A673 (cell line): Measurements from ENCODE around the gene CDYL2.

Experiments
- EZH2 ChIP-seq: fragments of 200-600 bp; sonication (generic); IDR thresholded peaks from 2 replicates; pipeline ENCODE4 v1.6.1; 2017; ENCODE audit warnings: borderline replicate concordance, low read depth, mild to moderate bottlenecking, mixed read lengths, antibody characterized with exemption, low read length; ENCODE audit not compliant: poor library complexity, severe bottlenecking
- TF ChIP-seq, protein P1 (sequence below): fragments of 300-800, 200-600 bp; sonication (generic); conservative IDR thresholded peaks from 2 replicates; pipeline ENCODE4 v1.5.1; 2017; ENCODE audit warnings: low read depth, mild to moderate bottlenecking, antibody characterized with exemption, low read length, moderate library complexity, mixed read lengths

DNA sequence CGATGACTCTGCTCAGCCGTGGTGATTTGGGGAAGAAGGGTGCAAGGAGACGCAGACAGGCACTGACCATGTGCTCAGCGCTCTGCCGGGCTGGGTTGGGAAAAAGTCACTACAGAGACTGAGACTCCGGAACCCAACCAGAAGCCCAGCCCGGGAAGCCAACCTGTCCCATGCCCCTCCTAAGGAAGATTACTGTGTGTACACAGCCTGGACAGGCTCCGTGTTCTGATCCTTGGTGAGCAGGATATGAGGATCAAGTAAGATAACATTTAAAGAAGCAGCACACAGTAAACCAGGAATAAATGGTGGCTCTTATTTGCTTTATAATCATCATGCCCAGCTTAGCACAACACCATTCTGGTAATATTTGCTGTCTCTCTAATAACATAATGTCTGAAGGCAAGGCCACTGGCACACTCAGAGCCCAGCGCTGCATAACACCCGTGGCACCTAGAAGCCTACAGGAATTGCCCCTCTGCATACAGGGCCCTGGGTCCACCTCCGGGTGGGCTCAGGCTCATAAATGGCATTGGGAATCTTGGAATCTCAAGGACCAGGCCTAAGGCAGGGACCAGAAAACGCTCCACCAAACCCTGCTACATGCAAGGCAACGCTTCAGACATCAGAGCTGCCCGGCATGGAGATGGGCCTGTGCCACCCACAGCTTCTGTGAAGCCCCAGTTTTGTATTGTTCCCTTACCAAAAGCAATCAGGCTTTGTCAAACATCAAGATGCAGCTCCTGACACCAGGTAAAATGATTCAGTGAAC, 150.1 kb downstream of the CDYL2 start:
- TF ChIP-seq, protein P1, sequence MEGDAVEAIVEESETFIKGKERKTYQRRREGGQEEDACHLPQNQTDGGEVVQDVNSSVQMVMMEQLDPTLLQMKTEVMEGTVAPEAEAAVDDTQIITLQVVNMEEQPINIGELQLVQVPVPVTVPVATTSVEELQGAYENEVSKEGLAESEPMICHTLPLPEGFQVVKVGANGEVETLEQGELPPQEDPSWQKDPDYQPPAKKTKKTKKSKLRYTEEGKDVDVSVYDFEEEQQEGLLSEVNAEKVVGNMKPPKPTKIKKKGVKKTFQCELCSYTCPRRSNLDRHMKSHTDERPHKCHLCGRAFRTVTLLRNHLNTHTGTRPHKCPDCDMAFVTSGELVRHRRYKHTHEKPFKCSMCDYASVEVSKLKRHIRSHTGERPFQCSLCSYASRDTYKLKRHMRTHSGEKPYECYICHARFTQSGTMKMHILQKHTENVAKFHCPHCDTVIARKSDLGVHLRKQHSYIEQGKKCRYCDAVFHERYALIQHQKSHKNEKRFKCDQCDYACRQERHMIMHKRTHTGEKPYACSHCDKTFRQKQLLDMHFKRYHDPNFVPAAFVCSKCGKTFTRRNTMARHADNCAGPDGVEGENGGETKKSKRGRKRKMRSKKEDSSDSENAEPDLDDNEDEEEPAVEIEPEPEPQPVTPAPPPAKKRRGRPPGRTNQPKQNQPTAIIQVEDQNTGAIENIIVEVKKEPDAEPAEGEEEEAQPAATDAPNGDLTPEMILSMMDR = no peak
- TF ChIP-seq EZH2 = no peak
